Mesothelial cell of epicardium (in vitro differentiated cells): ENCODE data around the gene ZC2HC1C. TPM values are rescaled to one million over a fixed set of nuclear protein-coding genes. Genes with fewer than 3 reads are reported as not detected.
A peak's percentile ranks its signal among the peaks of the same experiment; 100 is the strongest.

Experiments used
- DNase-seq, 2 experiments: peaks; one replicate each; pipeline ENCODE4 v3.0.0; 2021; ENCODE audit warnings: low spot score in 2 of 2; ENCODE audit not compliant: unreplicated experiment in 2 of 2
- H3K27ac Mint-ChIP-seq: 2 replicates; pipeline ENCODE4 v1.8.0; 2021; ENCODE audit warnings: mixed read lengths
- H3K27me3 Mint-ChIP-seq: 2 replicates; pipeline ENCODE4 v1.8.0; 2021; ENCODE audit warnings: low read depth, mixed read lengths
- H3K36me3 Mint-ChIP-seq: 2 replicates; pipeline ENCODE4 v1.8.0; 2021; ENCODE audit warnings: mixed read lengths
- H3K4me1 Mint-ChIP-seq: 2 replicates; pipeline ENCODE4 v1.8.0; 2021; ENCODE audit warnings: mixed read lengths
- H3K4me3 Mint-ChIP-seq: 2 replicates; pipeline ENCODE4 v1.8.0; 2021; ENCODE audit warnings: mild to moderate bottlenecking, moderate library complexity, mixed read lengths
- H3K9me3 Mint-ChIP-seq: 2 replicates; pipeline ENCODE4 v1.8.0; 2021; ENCODE audit warnings: mixed read lengths
- total RNA-seq: library from RNA; stranded (reverse); gene quantifications from 3 replicates; pipeline ENCODE4 v1.2.1, GENCODE V29; 2021
- TF ChIP-seq, protein P1 (sequence below): fragments of 200-600 bp; sonication (generic); IDR thresholded peaks from one replicate; pipeline ENCODE4 v1.5.0; 2021; ENCODE audit warnings: antibody characterized with exemption; ENCODE audit not compliant: unreplicated experiment

ZC2HC1C gene
- total RNA-seq, 1 donor from 2014 or later = 2.3 TPM

DNA sequence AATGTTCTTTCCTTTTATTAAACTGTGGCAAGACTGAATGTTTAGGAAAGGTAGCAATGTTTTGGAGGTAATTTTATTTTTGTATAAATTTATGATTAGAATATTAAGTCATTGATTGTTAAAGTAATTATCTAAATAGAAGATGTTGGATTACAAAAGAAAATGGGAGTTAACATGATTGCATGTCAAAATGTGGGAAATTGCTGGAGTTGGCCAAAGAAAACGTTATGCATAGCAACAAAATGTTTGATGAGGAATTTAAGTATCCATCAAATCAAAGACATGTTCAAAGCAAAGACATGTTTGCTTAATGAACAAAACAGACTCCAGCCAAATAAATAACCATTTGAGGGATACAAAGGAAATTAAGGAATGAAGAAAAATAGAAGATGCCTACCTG, 15.0 kb upstream of the ZC2HC1C start:
- Mint-ChIP-seq H3K27me3 (no peaks in the 10 kb centered on the region), H3K27ac (peak overlapping the region; percentile 54), H3K9me3 (peaks cover 2% of the 10 kb centered on the region), H3K4me1 (peaks cover 28% of the 10 kb centered on the region), H3K36me3 (peaks cover 16% of the 10 kb centered on the region), H3K4me3 (no peak overlapping the region)
- DNase-seq = no peak
- TF ChIP-seq, protein P1, sequence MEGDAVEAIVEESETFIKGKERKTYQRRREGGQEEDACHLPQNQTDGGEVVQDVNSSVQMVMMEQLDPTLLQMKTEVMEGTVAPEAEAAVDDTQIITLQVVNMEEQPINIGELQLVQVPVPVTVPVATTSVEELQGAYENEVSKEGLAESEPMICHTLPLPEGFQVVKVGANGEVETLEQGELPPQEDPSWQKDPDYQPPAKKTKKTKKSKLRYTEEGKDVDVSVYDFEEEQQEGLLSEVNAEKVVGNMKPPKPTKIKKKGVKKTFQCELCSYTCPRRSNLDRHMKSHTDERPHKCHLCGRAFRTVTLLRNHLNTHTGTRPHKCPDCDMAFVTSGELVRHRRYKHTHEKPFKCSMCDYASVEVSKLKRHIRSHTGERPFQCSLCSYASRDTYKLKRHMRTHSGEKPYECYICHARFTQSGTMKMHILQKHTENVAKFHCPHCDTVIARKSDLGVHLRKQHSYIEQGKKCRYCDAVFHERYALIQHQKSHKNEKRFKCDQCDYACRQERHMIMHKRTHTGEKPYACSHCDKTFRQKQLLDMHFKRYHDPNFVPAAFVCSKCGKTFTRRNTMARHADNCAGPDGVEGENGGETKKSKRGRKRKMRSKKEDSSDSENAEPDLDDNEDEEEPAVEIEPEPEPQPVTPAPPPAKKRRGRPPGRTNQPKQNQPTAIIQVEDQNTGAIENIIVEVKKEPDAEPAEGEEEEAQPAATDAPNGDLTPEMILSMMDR = no peak

GRCh38 chr14:75059642-75060041, 9.8 kb upstream of the ZC2HC1C start:
- Mint-ChIP-seq H3K4me1 (peaks cover 22% of the 10 kb centered on the region), H3K36me3 (peaks cover 24% of the 10 kb centered on the region), H3K27ac (peak overlapping the region; percentile 21), H3K27me3 (no peaks in the 10 kb centered on the region), H3K9me3 (peaks cover 7% of the 10 kb centered on the region), H3K4me3 (no peak overlapping the region)
- TF ChIP-seq, protein P1 = no peak
- DNase-seq = no peak

GRCh38 chr14:75060420-75060819, 9.0 kb upstream of the ZC2HC1C start:
- peaks cover 7% of the 10 kb centered on the region for H3K9me3 Mint-ChIP-seq
- no peak overlapping the region for H3K4me3 Mint-ChIP-seq
- no peak for DNase-seq
- peaks cover 20% of the 10 kb centered on the region for H3K4me1 Mint-ChIP-seq
- TF ChIP-seq, protein P1 = no peak
- no peaks in the 10 kb centered on the region for H3K27me3 Mint-ChIP-seq
- H3K27ac Mint-ChIP-seq = no peak overlapping the region
- peaks cover 23% of the 10 kb centered on the region for H3K36me3 Mint-ChIP-seq

DNA sequence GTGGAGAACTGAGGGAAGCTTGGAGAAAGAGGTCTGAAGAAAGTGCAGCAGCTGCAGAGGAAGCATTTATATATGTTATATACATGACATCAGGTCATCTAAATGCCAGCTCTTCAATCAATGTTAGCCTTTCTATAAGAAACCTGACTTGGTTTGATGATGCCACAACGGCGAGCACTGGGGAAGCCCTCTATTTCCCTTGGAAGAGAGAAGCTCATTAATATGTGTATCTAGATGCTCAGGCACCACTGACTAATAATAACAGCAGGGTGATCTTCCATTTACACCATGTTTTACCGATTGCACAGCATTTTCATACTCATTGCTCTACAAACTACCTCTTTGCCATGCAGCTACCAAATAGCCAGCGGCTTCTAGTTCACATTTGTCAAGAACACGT, 6.4 kb upstream of the ZC2HC1C start:
- no peaks in the 10 kb centered on the region for H3K27me3 Mint-ChIP-seq
- DNase-seq = no peak
- peaks cover 20% of the 10 kb centered on the region for H3K4me1 Mint-ChIP-seq
- H3K4me3 Mint-ChIP-seq = peak overlapping the region; percentile 97
- peaks cover 7% of the 10 kb centered on the region for H3K9me3 Mint-ChIP-seq
- TF ChIP-seq, protein P1 = no peak
- H3K36me3 Mint-ChIP-seq = peaks cover 17% of the 10 kb centered on the region
- H3K27ac Mint-ChIP-seq = peak overlapping the region; percentile 87

DNA sequence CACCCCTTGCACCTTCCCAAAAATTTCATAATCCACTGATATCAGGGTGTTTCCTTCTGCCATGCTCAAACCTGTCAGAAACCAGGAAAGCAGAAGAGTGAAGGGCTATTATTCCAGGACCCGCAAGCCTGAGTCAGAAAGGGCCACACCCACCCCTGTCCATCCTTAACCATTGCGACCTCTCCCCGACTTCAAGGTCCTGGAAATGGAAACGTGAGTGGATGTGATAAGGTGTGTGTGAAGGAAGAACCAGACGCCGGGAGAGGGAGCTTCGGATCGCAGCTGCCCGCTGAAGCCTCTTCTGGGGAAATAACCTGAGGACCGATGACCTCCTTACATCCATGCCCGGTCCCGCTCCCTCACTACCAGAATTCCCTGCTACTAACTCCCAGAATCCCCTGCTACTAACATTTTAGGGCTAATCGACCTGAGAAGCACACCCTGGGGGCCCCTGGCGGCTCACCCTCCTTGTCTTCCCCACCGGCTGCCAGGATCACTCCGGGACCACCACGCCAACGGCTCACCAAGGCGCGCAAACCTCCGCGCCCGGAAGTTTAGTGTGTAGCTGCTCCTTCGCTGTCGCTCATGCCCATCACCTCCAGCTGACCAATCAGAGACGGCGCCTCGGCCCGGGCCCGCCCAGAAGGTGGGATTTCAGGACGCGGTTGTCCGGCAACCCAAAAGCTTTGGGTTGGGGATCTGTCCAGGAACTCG, 5.8 kb upstream of the ZC2HC1C start, which contains the start of gene ACYP1:
ACYP1 (minus strand) TSS at position 534 of the 714 bp plus-strand sequence; CDS start at position 63, 471 bp downstream.
- Mint-ChIP-seq H3K4me1 (peaks cover 20% of the 10 kb centered on the region), H3K9me3 (peaks cover 7% of the 10 kb centered on the region), H3K27me3 (no peaks in the 10 kb centered on the region), H3K36me3 (peaks cover 13% of the 10 kb centered on the region), H3K27ac (peak within 1 kb of the TSS; percentile 87), H3K4me3 (peak within 1 kb of the TSS; percentile 97)
- TF ChIP-seq, protein P1 = no peak
- DNase-seq = peak; percentile 84 to 97
